ENCODE results near the gene BAG3. TPM values are rescaled to one million over a fixed set of nuclear protein-coding genes. Genes with fewer than 3 reads are reported as not detected.
"Not testable (repeated sequence)": the region's sequence is repeated elsewhere in the genome, so short reads cannot be mapped to it uniquely, and the experiment has no call there.

BAG3 gene
- polyA plus RNA-seq, 1 donor from 2014 or later, result 0.61 TPM

DNA sequence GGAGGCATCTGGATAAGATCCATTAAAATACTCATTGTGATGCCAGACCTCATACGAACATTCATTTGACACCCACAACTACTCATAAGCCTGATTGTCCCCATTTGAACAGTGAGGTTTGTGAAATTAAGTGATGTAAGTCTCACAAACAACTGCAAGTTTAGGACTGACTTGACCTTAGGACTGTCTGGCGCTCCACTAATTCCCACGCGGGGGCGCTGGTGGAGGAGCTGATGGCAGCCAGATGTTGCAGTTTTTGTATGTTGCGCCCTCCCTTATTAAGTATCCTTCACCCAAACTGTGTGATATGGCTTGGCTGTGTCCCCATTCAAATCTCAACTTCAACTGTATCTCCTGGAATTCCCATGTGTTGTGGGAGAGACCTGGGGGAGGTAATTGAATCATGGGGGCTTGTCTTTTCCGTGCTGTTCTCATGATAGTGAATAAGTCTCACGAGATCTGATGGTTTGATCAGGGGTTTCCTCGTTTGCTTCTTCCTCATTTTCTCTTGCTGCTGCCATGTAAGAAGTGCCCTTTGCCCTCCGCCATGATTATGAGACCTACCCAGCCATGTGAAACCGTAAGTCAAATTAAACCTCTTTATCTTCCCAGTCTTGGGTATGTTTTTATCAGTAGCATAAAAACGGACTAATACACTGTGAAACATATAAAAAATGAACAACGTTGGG lies 34.2 kb upstream of the BAG3 start:
- no peaks in the 10 kb centered on the region for H3K27me3 ChIP-seq (ENCODE audit: insufficient read depth, low read depth, low read length)
- H3K9me2 ChIP-seq (ENCODE audit: insufficient read depth, low read length), result no peaks in the 10 kb centered on the region
- no peaks in the 10 kb centered on the region for H3F3A ChIP-seq (ENCODE audit: insufficient read depth, low read length, poor library complexity, severe bottlenecking)
- no peaks in the 10 kb centered on the region for H3K79me2 ChIP-seq (replicated peaks; ENCODE audit: insufficient read depth, low read length)
- TF ChIP-seq EZH2 (IDR thresholded peaks at IDR 0.05; ENCODE audit: borderline replicate concordance, insufficient read depth, low read length, poor library complexity, severe bottlenecking), result no peak
- no peak for TF ChIP-seq POLR2AphosphoS5 (IDR thresholded peaks at IDR 0.05)
- no peak for TF ChIP-seq MXI1 (conservative IDR thresholded peaks at IDR 0.05; ENCODE audit: poor library complexity, severe bottlenecking)
- TF ChIP-seq EP300 (conservative IDR thresholded peaks at IDR 0.05; ENCODE audit: poor library complexity, severe bottlenecking), result no peak
- TF ChIP-seq, protein P1, sequence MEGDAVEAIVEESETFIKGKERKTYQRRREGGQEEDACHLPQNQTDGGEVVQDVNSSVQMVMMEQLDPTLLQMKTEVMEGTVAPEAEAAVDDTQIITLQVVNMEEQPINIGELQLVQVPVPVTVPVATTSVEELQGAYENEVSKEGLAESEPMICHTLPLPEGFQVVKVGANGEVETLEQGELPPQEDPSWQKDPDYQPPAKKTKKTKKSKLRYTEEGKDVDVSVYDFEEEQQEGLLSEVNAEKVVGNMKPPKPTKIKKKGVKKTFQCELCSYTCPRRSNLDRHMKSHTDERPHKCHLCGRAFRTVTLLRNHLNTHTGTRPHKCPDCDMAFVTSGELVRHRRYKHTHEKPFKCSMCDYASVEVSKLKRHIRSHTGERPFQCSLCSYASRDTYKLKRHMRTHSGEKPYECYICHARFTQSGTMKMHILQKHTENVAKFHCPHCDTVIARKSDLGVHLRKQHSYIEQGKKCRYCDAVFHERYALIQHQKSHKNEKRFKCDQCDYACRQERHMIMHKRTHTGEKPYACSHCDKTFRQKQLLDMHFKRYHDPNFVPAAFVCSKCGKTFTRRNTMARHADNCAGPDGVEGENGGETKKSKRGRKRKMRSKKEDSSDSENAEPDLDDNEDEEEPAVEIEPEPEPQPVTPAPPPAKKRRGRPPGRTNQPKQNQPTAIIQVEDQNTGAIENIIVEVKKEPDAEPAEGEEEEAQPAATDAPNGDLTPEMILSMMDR (IDR thresholded peaks at IDR 0.05; ENCODE audit: poor library complexity, severe bottlenecking), result no peak
- TF ChIP-seq, protein P2, sequence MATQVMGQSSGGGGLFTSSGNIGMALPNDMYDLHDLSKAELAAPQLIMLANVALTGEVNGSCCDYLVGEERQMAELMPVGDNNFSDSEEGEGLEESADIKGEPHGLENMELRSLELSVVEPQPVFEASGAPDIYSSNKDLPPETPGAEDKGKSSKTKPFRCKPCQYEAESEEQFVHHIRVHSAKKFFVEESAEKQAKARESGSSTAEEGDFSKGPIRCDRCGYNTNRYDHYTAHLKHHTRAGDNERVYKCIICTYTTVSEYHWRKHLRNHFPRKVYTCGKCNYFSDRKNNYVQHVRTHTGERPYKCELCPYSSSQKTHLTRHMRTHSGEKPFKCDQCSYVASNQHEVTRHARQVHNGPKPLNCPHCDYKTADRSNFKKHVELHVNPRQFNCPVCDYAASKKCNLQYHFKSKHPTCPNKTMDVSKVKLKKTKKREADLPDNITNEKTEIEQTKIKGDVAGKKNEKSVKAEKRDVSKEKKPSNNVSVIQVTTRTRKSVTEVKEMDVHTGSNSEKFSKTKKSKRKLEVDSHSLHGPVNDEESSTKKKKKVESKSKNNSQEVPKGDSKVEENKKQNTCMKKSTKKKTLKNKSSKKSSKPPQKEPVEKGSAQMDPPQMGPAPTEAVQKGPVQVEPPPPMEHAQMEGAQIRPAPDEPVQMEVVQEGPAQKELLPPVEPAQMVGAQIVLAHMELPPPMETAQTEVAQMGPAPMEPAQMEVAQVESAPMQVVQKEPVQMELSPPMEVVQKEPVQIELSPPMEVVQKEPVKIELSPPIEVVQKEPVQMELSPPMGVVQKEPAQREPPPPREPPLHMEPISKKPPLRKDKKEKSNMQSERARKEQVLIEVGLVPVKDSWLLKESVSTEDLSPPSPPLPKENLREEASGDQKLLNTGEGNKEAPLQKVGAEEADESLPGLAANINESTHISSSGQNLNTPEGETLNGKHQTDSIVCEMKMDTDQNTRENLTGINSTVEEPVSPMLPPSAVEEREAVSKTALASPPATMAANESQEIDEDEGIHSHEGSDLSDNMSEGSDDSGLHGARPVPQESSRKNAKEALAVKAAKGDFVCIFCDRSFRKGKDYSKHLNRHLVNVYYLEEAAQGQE (IDR thresholded peaks at IDR 0.05; ENCODE audit: borderline replicate concordance), result no peak
- no peak for TF ChIP-seq SMC3 (conservative IDR thresholded peaks at IDR 0.05; ENCODE audit: poor library complexity)
- no peak for TF ChIP-seq RAD21 (conservative IDR thresholded peaks at IDR 0.05)
- no peak for TF ChIP-seq TAF1 (IDR thresholded peaks at IDR 0.05; ENCODE audit: low read depth)
- no peak overlapping the region for H3K9ac ChIP-seq (ENCODE audit: low read length)
- H3K4me3 ChIP-seq (ENCODE audit: low read length), result no peak overlapping the region
- no peaks in the 10 kb centered on the region for H3K36me3 ChIP-seq (ENCODE audit: insufficient read depth, low read length)
- no peaks in the 10 kb centered on the region for H3K9me3 ChIP-seq (ENCODE audit: low read length)
- H4K20me1 ChIP-seq (ENCODE audit: insufficient read depth), result no peaks in the 10 kb centered on the region
- no peak overlapping the region for H2AFZ ChIP-seq (ENCODE audit: low read depth, low read length)
- no peak overlapping the region for H3K27ac ChIP-seq (ENCODE audit: low read length)
- no peak overlapping the region for H3K4me2 ChIP-seq (ENCODE audit: low read length)

DNA sequence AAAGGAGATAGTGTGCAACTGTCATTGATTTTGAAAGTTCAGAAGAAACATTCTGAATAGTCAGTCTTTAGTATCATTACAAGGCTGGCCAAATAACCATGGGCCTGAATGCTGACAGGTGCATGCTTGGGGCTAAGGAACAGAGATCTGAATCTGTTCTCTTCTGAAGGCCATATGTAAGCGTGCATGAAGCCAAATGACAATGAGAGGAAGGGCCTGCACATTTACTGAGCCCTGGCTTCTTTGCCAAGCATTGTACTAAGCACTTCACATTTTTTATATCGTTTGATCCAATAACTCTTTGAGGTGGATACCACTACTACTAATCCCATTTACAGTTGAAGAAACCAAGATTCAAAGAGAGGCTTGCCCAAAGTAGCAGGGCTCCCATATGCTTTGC lies 32.0 kb upstream of the BAG3 start:
- H3K27ac ChIP-seq (ENCODE audit: low read length), result no peak overlapping the region
- no peaks in the 10 kb centered on the region for H3K79me2 ChIP-seq (replicated peaks; ENCODE audit: insufficient read depth, low read length)
- H4K20me1 ChIP-seq (ENCODE audit: insufficient read depth), result no peaks in the 10 kb centered on the region
- no peaks in the 10 kb centered on the region for H3K9me3 ChIP-seq (ENCODE audit: low read length)
- H3K4me2 ChIP-seq (ENCODE audit: low read length), result no peak overlapping the region
- no peaks in the 10 kb centered on the region for H3K27me3 ChIP-seq (ENCODE audit: insufficient read depth, low read depth, low read length)
- no peak overlapping the region for H3K4me3 ChIP-seq (ENCODE audit: low read length)
- no peak overlapping the region for H2AFZ ChIP-seq (ENCODE audit: low read depth, low read length)
- no peaks in the 10 kb centered on the region for H3K36me3 ChIP-seq (ENCODE audit: insufficient read depth, low read length)
- no peaks in the 10 kb centered on the region for H3K9me2 ChIP-seq (ENCODE audit: insufficient read depth, low read length)
- H3F3A ChIP-seq (ENCODE audit: insufficient read depth, low read length, poor library complexity, severe bottlenecking), result no peaks in the 10 kb centered on the region
- H3K9ac ChIP-seq (ENCODE audit: low read length), result no peak overlapping the region
- no peak for TF ChIP-seq POLR2AphosphoS5 (IDR thresholded peaks at IDR 0.05)
- no peak for TF ChIP-seq RAD21 (conservative IDR thresholded peaks at IDR 0.05)

DNA sequence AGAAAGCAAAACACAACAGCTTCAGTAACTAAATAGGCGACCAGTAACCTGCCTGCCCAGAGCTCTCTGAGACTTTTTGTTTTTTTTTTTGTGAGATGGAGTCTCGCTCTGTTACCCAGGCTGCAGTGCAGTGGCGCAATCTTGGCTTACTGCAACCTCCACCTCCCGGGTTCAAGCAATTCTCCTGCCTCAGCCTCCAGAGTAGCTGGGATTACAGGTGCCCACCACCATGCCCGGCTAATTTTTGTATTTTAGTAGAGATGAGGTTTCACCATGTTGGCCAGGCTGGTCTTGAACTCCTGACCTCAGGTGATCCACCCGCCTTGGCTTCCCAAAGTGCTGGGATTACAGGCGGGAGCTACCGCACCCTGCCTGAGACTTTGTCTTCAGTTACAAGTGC lies 31.4 kb upstream of the BAG3 start:
- H3F3A ChIP-seq (ENCODE audit: insufficient read depth, low read length, poor library complexity, severe bottlenecking); H2AFZ ChIP-seq (ENCODE audit: low read depth, low read length); H4K20me1 ChIP-seq (ENCODE audit: insufficient read depth); H3K27me3 ChIP-seq (ENCODE audit: insufficient read depth, low read depth, low read length); H3K79me2 ChIP-seq (replicated peaks; ENCODE audit: insufficient read depth, low read length); H3K36me3 ChIP-seq (ENCODE audit: insufficient read depth, low read length); H3K4me2 ChIP-seq (ENCODE audit: low read length); H3K9me2 ChIP-seq (ENCODE audit: insufficient read depth, low read length); H3K4me3 ChIP-seq (ENCODE audit: low read length); H3K9me3 ChIP-seq (ENCODE audit: low read length); H3K27ac ChIP-seq (ENCODE audit: low read length); H3K9ac ChIP-seq (ENCODE audit: low read length): not testable (repeated sequence)

All from neural cell (in vitro differentiated cells).